Effector memory CD8-positive, alpha-beta T cell (primary cell): ENCODE data around the gene CTNND2.
A peak's percentile ranks its signal among the peaks of the same experiment; 100 is the strongest.

Source experiments
- ATAC-seq: fragments of 150-1000 bp; cut with Tn5 transposase; replicated peaks from 2 replicates; pipeline ENCODE4 v1.10.0; 2021; ENCODE audit warnings: mild to moderate bottlenecking, moderate library complexity
- DNase-seq, 3 experiments: peaks; one replicate each; pipeline ENCODE4 v3.0.0; 2021
- H3K27ac Mint-ChIP-seq, 2 donors: one replicate each; pipeline ENCODE4 v1.8.0; 2022; ENCODE audit warnings: mild to moderate bottlenecking in 2 of 2, mixed read lengths in 2 of 2, moderate library complexity in 2 of 2
- H3K27me3 Mint-ChIP-seq, 2 donors: one replicate each; pipeline ENCODE4 v1.8.0; 2022; ENCODE audit warnings: mixed read lengths in 2 of 2
- H3K36me3 Mint-ChIP-seq: one replicate; pipeline ENCODE4 v1.8.0; 2022; ENCODE audit warnings: mild to moderate bottlenecking, moderate library complexity, mixed read lengths; ENCODE audit not compliant: insufficient read depth
- H3K4me1 Mint-ChIP-seq, 2 donors: one replicate each; pipeline ENCODE4 v1.8.0; 2022; ENCODE audit warnings: low read depth in 2 of 2, mixed read lengths in 2 of 2
- H3K4me3 Mint-ChIP-seq, 2 donors: one replicate each; pipeline ENCODE4 v1.8.0; 2022; ENCODE audit warnings: mild to moderate bottlenecking in 2 of 2, mixed read lengths in 2 of 2, moderate library complexity in 2 of 2
- H3K9me3 Mint-ChIP-seq, 2 donors: one replicate each; pipeline ENCODE4 v1.8.0; 2022; ENCODE audit warnings: mixed read lengths in 2 of 2
- total RNA-seq, 9 experiments: gene quantifications; one replicate each; lab custom pipeline; 2026; lab: John Stamatoyannopoulos, UW

Gene CTNND2, protein sequence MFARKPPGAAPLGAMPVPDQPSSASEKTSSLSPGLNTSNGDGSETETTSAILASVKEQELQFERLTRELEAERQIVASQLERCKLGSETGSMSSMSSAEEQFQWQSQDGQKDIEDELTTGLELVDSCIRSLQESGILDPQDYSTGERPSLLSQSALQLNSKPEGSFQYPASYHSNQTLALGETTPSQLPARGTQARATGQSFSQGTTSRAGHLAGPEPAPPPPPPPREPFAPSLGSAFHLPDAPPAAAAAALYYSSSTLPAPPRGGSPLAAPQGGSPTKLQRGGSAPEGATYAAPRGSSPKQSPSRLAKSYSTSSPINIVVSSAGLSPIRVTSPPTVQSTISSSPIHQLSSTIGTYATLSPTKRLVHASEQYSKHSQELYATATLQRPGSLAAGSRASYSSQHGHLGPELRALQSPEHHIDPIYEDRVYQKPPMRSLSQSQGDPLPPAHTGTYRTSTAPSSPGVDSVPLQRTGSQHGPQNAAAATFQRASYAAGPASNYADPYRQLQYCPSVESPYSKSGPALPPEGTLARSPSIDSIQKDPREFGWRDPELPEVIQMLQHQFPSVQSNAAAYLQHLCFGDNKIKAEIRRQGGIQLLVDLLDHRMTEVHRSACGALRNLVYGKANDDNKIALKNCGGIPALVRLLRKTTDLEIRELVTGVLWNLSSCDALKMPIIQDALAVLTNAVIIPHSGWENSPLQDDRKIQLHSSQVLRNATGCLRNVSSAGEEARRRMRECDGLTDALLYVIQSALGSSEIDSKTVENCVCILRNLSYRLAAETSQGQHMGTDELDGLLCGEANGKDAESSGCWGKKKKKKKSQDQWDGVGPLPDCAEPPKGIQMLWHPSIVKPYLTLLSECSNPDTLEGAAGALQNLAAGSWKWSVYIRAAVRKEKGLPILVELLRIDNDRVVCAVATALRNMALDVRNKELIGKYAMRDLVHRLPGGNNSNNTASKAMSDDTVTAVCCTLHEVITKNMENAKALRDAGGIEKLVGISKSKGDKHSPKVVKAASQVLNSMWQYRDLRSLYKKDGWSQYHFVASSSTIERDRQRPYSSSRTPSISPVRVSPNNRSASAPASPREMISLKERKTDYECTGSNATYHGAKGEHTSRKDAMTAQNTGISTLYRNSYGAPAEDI (N-terminal part only)
- total RNA-seq: 0 to 1.1 (median 0.06) reads per million in 9 experiments

DNA sequence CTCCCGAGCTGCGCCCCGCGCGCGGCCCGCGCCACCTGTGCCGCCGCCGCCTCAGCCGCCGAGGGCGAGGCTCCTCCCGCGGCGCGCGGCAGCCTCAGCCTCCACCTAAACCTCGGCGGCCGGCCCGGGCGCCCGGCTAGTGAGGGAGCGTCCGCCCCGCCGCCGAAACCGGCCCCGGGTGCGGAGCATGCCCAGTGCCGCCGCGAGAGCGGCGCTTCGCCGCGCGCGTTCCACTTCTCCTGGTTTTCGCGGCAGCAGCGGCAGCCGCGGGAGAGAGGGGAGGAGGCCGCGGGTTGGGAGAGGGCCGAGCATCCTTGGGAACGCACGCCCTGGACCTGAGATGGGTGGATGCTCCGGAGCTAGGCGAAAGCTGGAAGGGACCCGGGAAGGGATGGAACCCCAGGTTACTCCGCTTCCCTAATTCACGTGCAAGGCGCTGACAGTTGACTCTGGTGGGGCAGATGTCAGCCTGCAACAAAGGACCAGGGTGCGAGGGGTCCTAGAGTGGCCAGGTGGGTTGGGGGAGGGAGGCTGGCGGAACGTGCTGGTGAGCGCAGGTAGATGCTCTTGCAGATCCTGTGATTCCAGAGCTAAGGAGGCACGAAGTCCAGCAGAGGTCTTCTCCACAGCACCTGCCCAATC, at the start of gene CTNND2:
CTNND2 (minus strand) TSS at position 182 of the 642 bp plus-strand sequence. CDS start 593 bp downstream, outside the sequence.
- Mint-ChIP-seq H3K27ac (no peak within 1 kb of the TSS), H3K27me3 (peaks cover 17 to 32% of the 10 kb centered on the region in 2 donors), H3K9me3 (peaks cover 0 to 3% of the 10 kb centered on the region in 2 donors), H3K4me1 (no peaks in the 10 kb centered on the region), H3K4me3 (peak within 1 kb of the TSS in 1 of 2 donors; percentile 36), H3K36me3 (no peaks in the 10 kb centered on the region)
- ATAC-seq (no peak), DNase-seq (no peak)

GRCh38 chr5:11946317-11946716, 42.1 kb upstream of the CTNND2 start:
- no peak for ATAC-seq
- no peaks in the 10 kb centered on the region for H3K27me3 Mint-ChIP-seq
- H3K4me3 Mint-ChIP-seq: no peak overlapping the region

GRCh38 chr5:11941566-11941965, 37.3 kb upstream of the CTNND2 start:
- Mint-ChIP-seq H3K9me3 (peaks cover 0 to 4% of the 10 kb centered on the region in 2 donors), H3K27me3 (no peaks in the 10 kb centered on the region), H3K4me3 (no peak overlapping the region), H3K4me1 (no peaks in the 10 kb centered on the region), H3K27ac (no peak overlapping the region), H3K36me3 (no peaks in the 10 kb centered on the region)
- ATAC-seq: no peak
- no peak for DNase-seq

More at GRCh38 chr5:11946317-11946716, 42.1 kb upstream of the CTNND2 start:
- H3K9me3 Mint-ChIP-seq: peaks cover 7 to 8% of the 10 kb centered on the region in 2 donors
- no peak overlapping the region for H3K27ac Mint-ChIP-seq
- no peaks in the 10 kb centered on the region for H3K36me3 Mint-ChIP-seq
- no peaks in the 10 kb centered on the region for H3K4me1 Mint-ChIP-seq
- no peak for DNase-seq

- H3K27me3 Mint-ChIP-seq: no peaks in the 10 kb centered on the region
- ATAC-seq (no peak), DNase-seq (no peak)
- H3K4me1 Mint-ChIP-seq: no peaks in the 10 kb centered on the region
- H3K9me3 Mint-ChIP-seq: peaks cover 0 to 7% of the 10 kb centered on the region in 2 donors
- H3K4me3 Mint-ChIP-seq: no peak overlapping the region
- H3K36me3 Mint-ChIP-seq: no peaks in the 10 kb centered on the region
- H3K27ac Mint-ChIP-seq: no peak overlapping the region
Measured at GRCh38 chr5:11931638-11932037, 27.4 kb upstream of the CTNND2 start.

DNA sequence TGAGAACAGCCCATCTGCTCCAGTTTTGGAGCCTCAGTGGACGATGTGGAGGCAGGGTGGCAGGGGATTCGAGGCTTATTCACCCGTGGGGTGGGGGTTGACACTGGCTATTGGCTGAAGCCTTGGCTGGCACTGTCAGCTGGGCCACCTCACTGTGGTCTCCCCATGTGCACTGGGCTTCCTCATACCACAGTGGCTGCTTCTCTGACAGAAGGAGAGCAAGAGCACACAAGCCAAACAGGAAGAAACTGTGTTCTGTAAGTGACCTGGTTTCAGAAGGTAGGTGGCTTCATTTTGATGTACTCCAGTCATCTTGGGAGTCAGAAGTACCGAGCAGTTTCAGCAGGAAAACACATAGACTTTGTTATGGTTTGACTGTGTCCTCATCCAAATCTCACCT, 24.7 kb upstream of the CTNND2 start:
- no peak overlapping the region for H3K27ac Mint-ChIP-seq
- ATAC-seq (no peak), DNase-seq (no peak)

DNA sequence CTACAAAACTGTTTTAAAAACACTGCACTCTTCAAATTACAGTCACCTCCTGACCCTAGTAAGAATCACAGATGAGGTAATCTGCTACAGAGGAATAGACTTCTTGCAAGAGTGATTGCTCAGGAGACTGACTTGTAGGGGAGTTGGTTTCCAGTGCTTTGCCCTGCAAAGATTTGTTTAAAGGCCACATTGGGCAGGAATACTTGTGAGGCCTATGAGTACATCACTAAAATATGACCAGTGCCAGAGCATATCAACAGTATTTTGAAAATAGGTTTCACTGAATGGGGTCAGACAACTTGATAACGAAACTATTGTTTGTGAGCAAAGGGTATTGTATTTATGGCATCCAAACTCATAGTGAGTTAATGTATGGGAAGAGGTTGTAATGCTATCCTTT, 21.5 kb upstream of the CTNND2 start:
- no peaks in the 10 kb centered on the region for H3K27me3 Mint-ChIP-seq
- no peak for ATAC-seq
- H3K27ac Mint-ChIP-seq: no peak overlapping the region

More for the DNA sequence above, 24.7 kb upstream of the CTNND2 start:
- Mint-ChIP-seq H3K36me3 (no peaks in the 10 kb centered on the region), H3K9me3 (peaks cover 0 to 8% of the 10 kb centered on the region in 2 donors), H3K4me3 (no peak overlapping the region), H3K4me1 (no peaks in the 10 kb centered on the region), H3K27me3 (no peaks in the 10 kb centered on the region)

GRCh38 chr5:11922394-11922793, 18.1 kb upstream of the CTNND2 start:
- DNase-seq (no peak), ATAC-seq (no peak)
- H3K27ac Mint-ChIP-seq: no peak overlapping the region
- no peaks in the 10 kb centered on the region for H3K36me3 Mint-ChIP-seq
- no peak overlapping the region for H3K4me3 Mint-ChIP-seq
- no peaks in the 10 kb centered on the region for H3K27me3 Mint-ChIP-seq
- no peaks in the 10 kb centered on the region for H3K4me1 Mint-ChIP-seq
- H3K9me3 Mint-ChIP-seq: peaks cover 9 to 16% of the 10 kb centered on the region in 2 donors

More for the DNA sequence above, 21.5 kb upstream of the CTNND2 start:
- H3K4me1 Mint-ChIP-seq: no peaks in the 10 kb centered on the region
- no peak overlapping the region for H3K4me3 Mint-ChIP-seq
- peaks cover 2 to 11% of the 10 kb centered on the region in 2 donors for H3K9me3 Mint-ChIP-seq
- H3K36me3 Mint-ChIP-seq: no peaks in the 10 kb centered on the region
- no peak for DNase-seq

GRCh38 chr5:11918463-11919045, 14.3 kb upstream of the CTNND2 start:
- no peak overlapping the region for H3K4me3 Mint-ChIP-seq
- H3K9me3 Mint-ChIP-seq: peaks cover 9 to 14% of the 10 kb centered on the region in 2 donors
- H3K4me1 Mint-ChIP-seq: no peaks in the 10 kb centered on the region
- no peaks in the 10 kb centered on the region for H3K36me3 Mint-ChIP-seq
- no peak overlapping the region for H3K27ac Mint-ChIP-seq
- ATAC-seq: no peak
- no peak for DNase-seq
- H3K27me3 Mint-ChIP-seq: no peaks in the 10 kb centered on the region

DNA sequence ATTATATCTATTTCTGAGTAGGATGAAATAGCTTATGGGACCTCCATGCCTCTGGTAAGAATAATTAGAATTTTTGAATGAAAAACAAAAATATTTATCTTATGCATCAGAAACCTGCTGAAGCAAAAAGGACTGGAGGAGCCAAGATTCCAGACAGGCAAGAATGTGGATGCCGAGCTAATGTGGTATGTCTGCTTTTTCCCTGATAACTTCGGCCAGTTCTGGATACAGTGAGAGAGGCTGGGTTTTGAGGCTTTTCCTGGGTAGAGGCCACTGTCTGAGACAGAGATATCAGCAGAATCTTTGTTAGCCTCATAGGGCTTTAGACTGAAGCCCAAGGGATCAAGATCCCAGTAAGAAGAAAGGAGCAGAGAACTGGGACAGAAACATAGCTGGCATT, 5.2 kb upstream of the CTNND2 start:
- ATAC-seq: no peak
- H3K27me3 Mint-ChIP-seq: peaks cover 8 to 11% of the 10 kb centered on the region in 2 donors
- no peak overlapping the region for H3K27ac Mint-ChIP-seq
- no peaks in the 10 kb centered on the region for H3K9me3 Mint-ChIP-seq
- peaks cover 3% of the 10 kb centered on the region for H3K36me3 Mint-ChIP-seq
- no peaks in the 10 kb centered on the region for H3K4me1 Mint-ChIP-seq
- no peak for DNase-seq
- no peak overlapping the region for H3K4me3 Mint-ChIP-seq

DNA sequence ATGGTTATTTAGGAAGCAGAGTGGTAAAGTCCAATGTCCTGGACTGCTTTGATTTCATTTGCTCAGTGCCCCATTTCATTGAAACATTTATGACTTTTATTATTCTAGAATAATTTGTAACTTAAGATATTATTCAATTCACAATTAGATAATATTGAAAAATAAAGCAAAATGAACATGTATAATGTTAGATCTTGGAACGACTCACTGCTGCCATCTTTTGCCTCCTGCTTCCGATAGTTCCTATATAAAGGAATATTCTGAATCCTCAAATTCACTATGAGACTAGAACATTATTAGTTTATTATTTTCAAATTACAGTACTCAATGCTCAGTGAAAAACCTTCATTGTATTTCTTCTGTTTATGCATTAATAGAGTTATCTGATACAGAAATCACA, 2.3 kb upstream of the CTNND2 start:
- DNase-seq (no peak), ATAC-seq (no peak)
- H3K9me3 Mint-ChIP-seq: peaks cover 0 to 3% of the 10 kb centered on the region in 2 donors
- H3K36me3 Mint-ChIP-seq: no peaks in the 10 kb centered on the region
- no peak overlapping the region for H3K4me3 Mint-ChIP-seq
- H3K27ac Mint-ChIP-seq: no peak overlapping the region
- H3K4me1 Mint-ChIP-seq: no peaks in the 10 kb centered on the region
- peaks cover 17 to 31% of the 10 kb centered on the region in 2 donors for H3K27me3 Mint-ChIP-seq

DNA sequence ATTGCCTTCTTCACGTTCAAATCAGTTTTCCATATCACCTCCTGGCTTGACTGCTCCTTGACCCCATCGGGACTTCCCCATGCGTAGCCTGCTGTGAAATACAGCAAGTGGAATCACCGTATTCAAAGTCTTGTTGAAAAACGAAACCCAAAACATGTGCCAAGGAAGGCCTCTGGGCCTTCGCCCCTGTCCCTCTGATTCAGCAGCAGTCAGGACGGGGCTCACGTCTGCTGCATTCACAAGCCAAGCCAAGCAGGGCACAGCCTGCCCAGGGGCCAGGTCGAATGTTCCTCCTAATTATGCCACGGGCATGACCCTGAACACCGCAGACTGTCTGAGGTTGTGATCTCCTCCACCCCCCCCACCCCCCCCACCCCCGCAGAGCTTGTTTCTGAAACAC, 960 bp upstream of the CTNND2 start:
- Mint-ChIP-seq H3K27me3 (peaks cover 17 to 32% of the 10 kb centered on the region in 2 donors), H3K27ac (no peak overlapping the region), H3K4me1 (no peaks in the 10 kb centered on the region), H3K36me3 (no peaks in the 10 kb centered on the region), H3K4me3 (peak overlapping the region in 1 of 2 donors; percentile 26), H3K9me3 (peaks cover 0 to 3% of the 10 kb centered on the region in 2 donors)
- ATAC-seq (no peak), DNase-seq (no peak)

DNA sequence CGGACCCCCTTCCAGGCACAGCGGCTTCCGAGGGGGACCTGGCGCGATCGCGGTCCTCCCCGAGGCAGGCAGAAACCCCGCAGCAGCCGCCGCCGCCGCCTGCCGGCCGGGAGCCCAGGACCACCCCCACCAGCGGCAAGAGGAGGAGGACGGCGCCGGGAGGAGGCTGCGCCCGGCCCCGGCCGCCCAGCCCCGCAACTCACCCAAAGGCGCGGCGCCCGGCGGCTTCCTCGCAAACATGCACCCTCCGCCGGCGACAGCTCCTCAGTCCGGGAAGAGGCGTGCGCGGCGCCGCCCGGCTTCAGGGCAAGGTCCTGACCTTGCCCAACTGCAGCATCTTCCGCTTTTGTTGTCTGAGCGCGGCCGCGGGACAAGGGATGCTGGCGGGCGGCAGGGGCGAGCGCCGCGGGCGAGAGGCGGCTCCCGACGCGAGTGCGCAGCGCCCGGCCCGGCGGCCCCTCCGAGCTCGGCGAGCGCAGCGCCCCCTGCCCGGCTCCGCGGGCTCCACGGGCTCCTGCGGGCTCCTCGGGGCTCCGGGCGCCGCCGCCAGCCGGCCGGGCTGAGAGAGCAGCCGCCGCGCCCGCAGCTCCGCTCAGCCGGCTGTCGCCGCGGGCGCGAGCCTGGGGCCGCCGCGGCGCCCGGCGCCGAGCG, 507 bp downstream of the CTNND2 start:
- Mint-ChIP-seq H3K36me3 (no peaks in the 10 kb centered on the region), H3K9me3 (peaks cover 0 to 3% of the 10 kb centered on the region in 2 donors), H3K4me1 (no peaks in the 10 kb centered on the region), H3K4me3 (peak overlapping the region in 1 of 2 donors; percentile 36), H3K27ac (no peak overlapping the region), H3K27me3 (peaks cover 17 to 32% of the 10 kb centered on the region in 2 donors)
- peak; percentile 12 for ATAC-seq
- DNase-seq: no peak
